Measurements from ENCODE around the gene NPDC1.

DNA sequence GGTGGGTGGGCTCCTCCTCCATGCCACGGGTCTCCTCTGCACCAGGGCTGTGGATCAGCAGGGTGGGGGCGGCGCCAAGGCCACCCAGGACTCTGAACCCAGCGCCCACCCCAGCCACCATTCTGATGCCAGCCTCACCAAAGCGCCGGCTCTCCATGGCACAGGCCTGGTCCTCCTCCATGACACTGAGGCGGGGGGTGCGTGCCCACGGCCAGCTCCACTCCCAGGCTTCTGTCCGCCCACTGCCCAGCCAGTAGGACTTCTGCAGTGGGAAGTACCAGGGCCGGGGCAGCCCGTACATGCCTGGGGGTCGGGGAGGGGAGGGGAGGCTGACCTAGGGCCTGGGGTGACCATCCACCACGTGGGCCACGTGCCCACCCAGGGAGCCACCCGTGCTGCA lies 29.5 kb downstream of the NPDC1 start:
- TF ChIP-seq EZH2 (IDR thresholded peaks at IDR 0.05; ENCODE audit: insufficient read depth, poor library complexity, severe bottlenecking) (no peak), EZH2phosphoT487 (IDR thresholded peaks at IDR 0.05; ENCODE audit: insufficient read depth, low read depth) (no peak)
